Hematopoietic multipotent progenitor cell treated with erythropoietin and hydrocortisone succinate and interleukin-3 and kit ligand, for 15 days (in vitro differentiated cells): ENCODE results near the gene GCGR.
A peak's percentile ranks its signal among the peaks of the same experiment; 100 is the strongest.

Experiments used
- DNase-seq: peaks from one replicate; pipeline ENCODE4 v3.0.0-alpha.2; 2015; ENCODE audit warnings: low spot score

Gene GCGR

GRCh38 chr17:81846743-81847689, 43.1 kb downstream of the GCGR start:
- no peak for DNase-seq

- no peak for DNase-seq
These were observed 45.5 kb downstream of the GCGR start for GRCh38 chr17:81849457-81849856.

- no peak for DNase-seq
These were observed 47.5 kb downstream of the GCGR start for GRCh38 chr17:81851423-81851822.

DNA sequence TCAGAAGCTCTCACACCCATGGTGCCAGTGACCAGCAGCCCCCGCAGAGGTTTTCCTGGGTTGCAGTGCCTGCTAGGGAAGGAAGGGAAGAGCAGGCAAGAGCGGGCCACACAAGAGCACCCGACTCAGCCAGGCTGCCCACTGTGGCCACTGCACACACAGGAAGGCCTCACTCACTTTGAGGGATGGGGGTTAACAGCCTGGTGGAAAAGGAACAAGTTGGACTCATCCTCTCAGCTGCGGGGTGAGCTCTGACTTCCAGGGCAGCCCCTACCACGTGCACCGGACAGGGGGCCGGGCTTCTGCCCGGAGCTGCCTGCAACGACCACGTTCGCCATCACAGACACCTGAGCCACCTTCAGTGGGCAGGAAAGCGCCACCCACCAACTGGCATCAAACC, 48.3 kb downstream of the GCGR start:
- no peak for DNase-seq

GRCh38 chr17:81854974-81855774, 51.2 kb downstream of the GCGR start:
- DNase-seq = peak; percentile 40

DNA sequence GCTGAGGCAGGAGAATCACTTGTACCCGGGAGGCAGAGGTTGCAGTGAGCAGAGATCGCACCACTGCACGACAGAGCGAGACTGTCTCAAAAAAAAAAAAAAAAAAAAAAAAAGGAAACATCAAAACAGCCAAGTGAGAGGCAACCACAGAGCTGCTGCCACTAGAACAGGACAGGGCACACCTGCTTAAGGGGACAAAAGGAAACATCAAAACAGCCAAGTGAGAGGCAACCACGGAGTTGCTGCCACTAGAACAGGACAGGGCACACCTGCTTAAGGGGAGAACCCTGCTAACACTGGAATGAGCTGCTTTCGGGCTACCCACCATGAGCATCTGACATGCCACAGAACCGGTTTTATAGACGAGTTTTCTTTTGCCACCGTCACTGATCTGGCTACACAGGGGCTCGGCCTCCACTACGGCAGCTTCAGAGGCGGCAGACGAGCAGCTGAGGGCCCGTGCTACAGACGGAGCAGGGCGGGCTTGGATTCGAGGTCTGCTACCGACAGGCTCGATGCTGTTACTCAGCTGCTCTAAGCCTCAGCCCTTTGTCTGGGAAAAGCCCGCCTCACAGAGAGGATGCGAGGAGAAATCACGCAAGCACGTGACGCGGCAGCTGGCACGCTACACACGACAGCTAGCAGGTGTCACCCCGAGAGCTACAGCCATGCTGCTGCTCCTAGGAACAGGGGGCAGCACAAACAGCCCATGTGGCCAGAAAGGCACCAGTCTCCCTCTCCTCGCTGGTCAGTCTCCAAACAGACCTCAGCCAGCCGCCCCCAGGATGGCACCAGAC, 54.4 kb downstream of the GCGR start:
- no peak for DNase-seq

- DNase-seq = peak; percentile 14
These were observed 55.3 kb downstream of the GCGR start for GRCh38 chr17:81858967-81859905.

- no peak for DNase-seq
These were observed 56.2 kb downstream of the GCGR start, which contains the start of gene P4HB for GRCh38 chr17:81859906-81860755. TSS of gene P4HB (minus strand) at chr17:81860535. CDS start at chr17:81860471, 64 bp downstream.

GRCh38 chr17:81860756-81861568, 57.0 kb downstream of the GCGR start:
- peak; percentile 100 for DNase-seq

- DNase-seq = no peak
These were observed 59.2 kb downstream of the GCGR start for GRCh38 chr17:81863123-81863675.
